T-cell (primary cell): ENCODE results near the gene PABPC1L. TPM values are rescaled to one million over a fixed set of nuclear protein-coding genes. Genes with fewer than 3 reads are reported as not detected.

Source experiments
- ATAC-seq, 4 experiments: fragments of 200-7000 bp in 3 of 4; fragments of 150-1000 bp in 1 of 4; cut with Tn5 transposase; replicated peaks in 1 of 4; 1 replicate in 3 of 4; 2 replicates in 1 of 4; pipeline ENCODE4 v1.10.0; 2021; ENCODE audit warnings: moderate library complexity in 3 of 4, mild to moderate bottlenecking in 2 of 4, moderate number of reproducible peaks in 1 of 4
- CTCF ChIA-PET, 2 donors: fragments of 300-600 bp; sonication (Branson Sonifier 250); formaldehyde crosslinking; loops; one replicate each; lab custom pipeline; 2022; ENCODE audit warnings: antibody characterized with exemption in 2 of 2; lab: Charles Lee
- POLR2A ChIA-PET, 2 donors: fragments of 300-600 bp; sonication (Branson Sonifier 250); formaldehyde crosslinking; loops; one replicate each; lab custom pipeline; 2022; ENCODE audit warnings: antibody characterized with exemption in 2 of 2; lab: Charles Lee
- DNase-seq, 35 experiments: peaks; one replicate each; pipeline versions ENCODE4 v3.0.0 to v3.0.0-alpha.2; 2013 to 2023
- H3K27ac ChIP-seq: one replicate; pipeline ENCODE4 v1.5.1; 2013; ENCODE audit warnings: low read length
- H3K27me3 ChIP-seq, 2 experiments: replicated peaks in 1 of 2; 1 replicate in 1 of 2; 2 replicates in 1 of 2; pipeline versions ENCODE4 v1.6.1 to v1.7.0; 2013; ENCODE audit warnings: low read length in 1 of 2, mixed read lengths in 1 of 2; ENCODE audit not compliant: control insufficient read depth in 2 of 2, insufficient read depth in 2 of 2; ENCODE audit errors: extremely low read depth in 1 of 2
- H3K36me3 ChIP-seq, 2 donors: 1 replicate in 1 of 2; 2 replicates in 1 of 2; pipeline versions ENCODE4 v1.6.1 to v1.7.0; 2013; ENCODE audit warnings: low read length in 1 of 2; ENCODE audit not compliant: control insufficient read depth in 2 of 2, insufficient read depth in 1 of 2; ENCODE audit errors: extremely low read depth in 1 of 2
- H3K4me1 ChIP-seq, 2 experiments: 1 replicate in 1 of 2; 2 replicates in 1 of 2; pipeline versions ENCODE4 v1.6.1 to v1.7.0; 2013; ENCODE audit warnings: low read length in 2 of 2, mixed read lengths in 1 of 2; ENCODE audit not compliant: insufficient read depth in 2 of 2, control insufficient read depth in 1 of 2; ENCODE audit errors: extremely low read depth in 1 of 2
- H3K4me3 ChIP-seq, 2 donors: 1 replicate in 1 of 2; 2 replicates in 1 of 2; pipeline versions ENCODE4 v1.5.1 to v1.7.0; 2013; ENCODE audit warnings: mild to moderate bottlenecking in 2 of 2, low read length in 1 of 2, moderate library complexity in 1 of 2; ENCODE audit not compliant: control insufficient read depth in 1 of 2; ENCODE audit errors: extremely low read depth in 1 of 2
- H3K9me3 ChIP-seq: 2 replicates; pipeline ENCODE4 v1.7.0; 2013
- H3K27ac Mint-ChIP-seq, 2 donors: one replicate each; pipeline ENCODE4 v1.8.0; 2020 to 2021; ENCODE audit warnings: mild to moderate bottlenecking in 2 of 2, mixed read lengths in 2 of 2
- H3K27me3 Mint-ChIP-seq, 2 donors: one replicate each; pipeline ENCODE4 v1.8.0; 2021 to 2022; ENCODE audit warnings: mixed read lengths in 2 of 2
- H3K36me3 Mint-ChIP-seq: one replicate; pipeline ENCODE4 v1.8.0; 2021; ENCODE audit warnings: mixed read lengths
- H3K4me1 Mint-ChIP-seq, 3 donors: one replicate each; pipeline ENCODE4 v1.8.0; 2020 to 2022; ENCODE audit warnings: mixed read lengths in 3 of 3, mild to moderate bottlenecking in 1 of 3
- H3K4me3 Mint-ChIP-seq, 3 donors: one replicate each; pipeline ENCODE4 v1.8.0; 2020 to 2022; ENCODE audit warnings: mild to moderate bottlenecking in 3 of 3, mixed read lengths in 3 of 3, moderate library complexity in 3 of 3
- H3K9me3 Mint-ChIP-seq, 3 donors: one replicate each; pipeline ENCODE4 v1.8.0; 2020 to 2022; ENCODE audit warnings: mixed read lengths in 3 of 3
- WGBS: methylation state at CpG from one replicate; pipeline ENCODE4 v1.1.5; 2013; ENCODE audit warnings: missing lambda C conversion rate; ENCODE audit not compliant: insufficient coverage; 5-methylcytosine and 5-hydroxymethylcytosine counted together
- total RNA-seq, 35 experiments: library from RNA in 6 of 35; stranded (reverse) in 6 of 35; fragments of 120-200 nt in 1 of 35; gene quantifications; one replicate each; pipeline versions ENCODE4 v1.2.1 to v1.2.4 and lab custom pipeline; 2013 to 2026

PABPC1L gene
- total RNA-seq, 5 donors from 2014 or later (not counting 1 experiment from before 2014, with no cell fraction given): 45.6 to 66.2 (median 58.2) TPM

DNA sequence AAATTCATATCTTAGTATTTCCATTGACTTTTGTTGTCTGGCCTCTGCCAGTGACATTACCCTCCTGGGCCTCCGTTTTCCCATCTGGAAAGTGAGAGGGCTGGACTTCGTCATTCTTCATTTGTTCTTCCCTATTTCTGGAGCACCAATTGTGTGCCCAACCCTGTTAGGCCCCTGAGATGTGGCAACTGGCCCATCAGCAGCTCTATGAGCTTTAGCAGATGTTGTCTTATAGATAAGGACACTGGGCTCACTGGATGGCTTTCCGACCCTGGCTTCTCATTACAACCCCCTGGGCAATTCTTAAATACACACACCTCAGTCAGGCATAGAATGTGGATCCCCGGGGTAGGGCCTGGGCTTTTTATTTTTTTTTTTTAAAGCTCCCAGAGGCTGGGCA is 14.7 kb downstream of the PABPC1L start:
- Mint-ChIP-seq H3K4me3 (no peak overlapping the region), H3K4me1 (no peaks in the 10 kb centered on the region), H3K9me3 (no peaks in the 10 kb centered on the region), H3K36me3 (peaks cover 19% of the 10 kb centered on the region), H3K27me3 (no peaks in the 10 kb centered on the region), H3K27ac (no peak overlapping the region)
- Histone ChIP-seq H3K27me3 (no peaks in the 10 kb centered on the region), H3K36me3 (peaks cover 1 to 15% of the 10 kb centered on the region in 2 donors), H3K4me1 (no peaks in the 10 kb centered on the region), H3K27ac (no peak overlapping the region), H3K4me3 (no peak overlapping the region), H3K9me3 (no peaks in the 10 kb centered on the region)
- 97% methylated on average over 4 of the region's 4 CpGs for WGBS
- DNase-seq (no peak), ATAC-seq (no peak)
- ChIA-PET CTCF (no interaction called here), POLR2A (no interaction called here)

DNA sequence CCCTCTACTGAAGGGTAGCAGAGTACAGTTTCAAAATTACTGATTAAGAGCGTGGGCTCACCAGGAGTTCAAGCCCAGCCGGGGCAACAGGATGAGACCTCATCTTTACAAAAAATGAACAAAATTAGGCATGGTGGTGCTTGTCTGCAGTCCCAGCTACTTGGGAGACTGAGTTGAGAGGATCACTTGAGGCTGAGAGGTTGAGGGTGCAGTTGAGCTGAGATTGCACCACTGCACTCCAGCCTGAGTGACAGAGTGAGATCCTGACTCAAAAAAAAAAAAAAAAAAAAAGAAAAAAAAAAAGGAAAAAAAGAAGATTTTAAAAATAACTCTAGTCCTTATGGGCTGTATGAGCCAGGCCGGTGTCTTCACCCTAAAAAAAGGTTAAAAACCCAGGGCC is 18.7 kb downstream of the PABPC1L start:
- H3K27ac Mint-ChIP-seq: no peak overlapping the region
- Histone ChIP-seq H3K4me1 (no peaks in the 10 kb centered on the region), H3K36me3 (peaks cover 2 to 10% of the 10 kb centered on the region in 2 donors), H3K4me3 (no peak overlapping the region), H3K27me3 (no peaks in the 10 kb centered on the region), H3K9me3 (no peaks in the 10 kb centered on the region), H3K27ac (no peak overlapping the region)
- H3K36me3 Mint-ChIP-seq: peaks cover 29% of the 10 kb centered on the region
- no peaks in the 10 kb centered on the region for H3K9me3 Mint-ChIP-seq
- H3K27me3 Mint-ChIP-seq: no peaks in the 10 kb centered on the region
- DNase-seq (no peak), ATAC-seq (no peak)
- no peak overlapping the region for H3K4me3 Mint-ChIP-seq
- POLR2A ChIA-PET: no interaction called here
- H3K4me1 Mint-ChIP-seq: no peaks in the 10 kb centered on the region
- WGBS: no CpG with 5 or more reads among the region's 3 CpGs
- CTCF ChIA-PET: interaction anchor here in 1 of 2 donors (0.7 kb wide), 2 partner anchors 13 to 136 kb away, joined by 4 to 6 read pairs; no protein-coding TSS in a partner anchor

DNA sequence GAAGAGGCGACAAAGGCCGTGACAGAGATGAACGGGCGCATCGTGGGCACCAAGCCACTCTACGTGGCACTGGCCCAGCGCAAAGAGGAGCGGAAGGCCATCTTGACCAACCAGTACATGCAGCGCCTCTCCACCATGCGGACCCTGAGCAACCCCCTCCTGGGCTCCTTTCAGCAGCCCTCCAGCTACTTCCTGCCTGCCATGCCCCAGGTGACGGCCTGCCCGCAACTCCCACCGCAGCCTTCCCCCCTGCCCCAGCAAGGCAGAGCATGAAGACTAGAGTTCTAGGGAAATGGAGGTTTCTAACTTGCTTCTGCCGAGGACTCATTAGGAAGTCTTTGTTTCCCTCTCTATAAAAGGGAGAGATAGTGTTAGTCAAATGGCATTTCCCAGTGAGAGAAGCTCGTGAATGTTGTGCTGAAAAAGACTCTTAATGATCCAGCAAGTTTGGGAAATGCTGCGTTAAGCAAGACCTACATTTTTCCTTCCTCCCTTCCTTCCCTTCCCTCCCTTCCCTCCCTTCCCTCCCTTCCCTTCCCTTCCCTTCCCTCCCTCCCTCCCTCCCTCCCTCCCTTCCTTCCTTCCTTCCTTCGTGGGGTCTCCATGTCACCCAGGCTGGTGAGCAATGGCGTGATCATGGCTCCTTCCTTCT is 20.8 kb downstream of the PABPC1L start:
- Mint-ChIP-seq H3K9me3 (no peaks in the 10 kb centered on the region), H3K4me1 (no peaks in the 10 kb centered on the region), H3K36me3 (peaks cover 23% of the 10 kb centered on the region), H3K4me3 (no peak overlapping the region), H3K27me3 (no peaks in the 10 kb centered on the region), H3K27ac (no peak overlapping the region)
- no peaks in the 10 kb centered on the region for H3K4me1 ChIP-seq
- WGBS: over 99% methylated on average over 11 of the region's 18 CpGs
- no peaks in the 10 kb centered on the region for H3K27me3 ChIP-seq
- ChIA-PET CTCF (no interaction called here), POLR2A (interaction anchor here in 1 of 2 donors (0.6 kb wide), 1 partner anchor 911 kb away, joined by 4 read pairs; no protein-coding TSS in a partner anchor)
- H3K36me3 ChIP-seq: peaks cover 7 to 12% of the 10 kb centered on the region in 2 donors
- DNase-seq (no peak), ATAC-seq (no peak)
- H3K9me3 ChIP-seq: no peaks in the 10 kb centered on the region
- H3K4me3 ChIP-seq: no peak overlapping the region
- H3K27ac ChIP-seq: no peak overlapping the region

DNA sequence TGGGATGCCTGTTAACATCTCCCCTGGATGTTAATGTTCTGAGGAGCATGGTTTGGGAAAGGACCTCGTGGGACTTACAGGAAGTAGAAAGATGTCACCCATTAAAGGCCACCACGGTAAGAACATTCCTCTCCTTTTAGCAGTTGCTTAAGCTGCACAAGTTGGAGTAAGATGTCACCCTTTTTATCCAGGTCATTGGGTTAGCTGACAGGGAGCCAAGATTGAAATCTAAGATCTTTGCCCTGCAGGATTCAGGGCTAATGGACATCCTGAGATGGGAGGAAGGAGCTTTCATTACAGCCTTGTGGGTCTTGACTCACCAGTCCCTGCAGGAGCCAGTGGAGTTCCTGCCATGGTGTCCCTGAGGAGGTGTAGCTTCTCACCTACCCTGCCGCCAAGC is 22.1 kb downstream of the PABPC1L start:
- no peak overlapping the region for H3K4me3 Mint-ChIP-seq
- ChIA-PET POLR2A (no interaction called here), CTCF (interaction anchor here in 1 of 2 donors (0.6 kb wide), 1 partner anchor 53 kb away, joined by 4 read pairs; no protein-coding TSS in a partner anchor)
- Histone ChIP-seq H3K4me1 (no peaks in the 10 kb centered on the region), H3K36me3 (peaks cover 13 to 20% of the 10 kb centered on the region in 2 donors), H3K27ac (no peak overlapping the region), H3K4me3 (no peak overlapping the region), H3K27me3 (no peaks in the 10 kb centered on the region), H3K9me3 (no peaks in the 10 kb centered on the region)
- no peaks in the 10 kb centered on the region for H3K9me3 Mint-ChIP-seq
- no peaks in the 10 kb centered on the region for H3K4me1 Mint-ChIP-seq
- peaks cover 35% of the 10 kb centered on the region for H3K36me3 Mint-ChIP-seq
- ATAC-seq (no peak), DNase-seq (no peak)
- no peak overlapping the region for H3K27ac Mint-ChIP-seq
- WGBS: 100% methylated on average over 1 of the region's 3 CpGs
- no peaks in the 10 kb centered on the region for H3K27me3 Mint-ChIP-seq

DNA sequence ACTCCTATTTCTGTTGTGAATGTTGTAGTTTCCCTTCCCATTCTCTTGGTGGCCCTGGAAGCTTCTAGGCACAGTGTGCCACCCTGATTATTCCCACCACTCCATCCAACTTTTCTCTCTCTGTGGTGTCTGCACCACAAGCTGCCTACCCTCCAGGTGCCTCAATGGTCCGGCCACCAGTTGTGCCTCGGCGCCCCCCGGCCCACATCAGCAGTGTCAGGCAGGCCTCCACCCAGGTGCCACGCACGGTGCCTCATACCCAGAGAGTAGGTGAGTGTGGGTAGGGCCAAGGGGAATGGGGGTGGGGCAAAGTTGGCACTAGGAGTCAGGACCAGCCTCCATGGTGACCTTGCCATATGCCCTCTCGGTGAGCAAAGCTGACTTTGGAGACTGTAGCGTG is 23.1 kb downstream of the PABPC1L start:
- H3K4me1 ChIP-seq: no peaks in the 10 kb centered on the region
- Mint-ChIP-seq H3K27ac (no peak overlapping the region), H3K9me3 (no peaks in the 10 kb centered on the region), H3K27me3 (no peaks in the 10 kb centered on the region), H3K36me3 (peaks cover 38% of the 10 kb centered on the region), H3K4me3 (no peak overlapping the region), H3K4me1 (no peaks in the 10 kb centered on the region)
- H3K9me3 ChIP-seq: no peaks in the 10 kb centered on the region
- WGBS: 98% methylated on average over 7 of the region's 8 CpGs
- CTCF ChIA-PET: interaction anchor here in 1 of 2 donors (0.6 kb wide), 1 partner anchor 26 kb away, joined by 4 read pairs; no protein-coding TSS in a partner anchor
- ATAC-seq: no peak
- POLR2A ChIA-PET: no interaction called here
- H3K27me3 ChIP-seq: no peaks in the 10 kb centered on the region
- no peak overlapping the region for H3K4me3 ChIP-seq
- DNase-seq: no peak
- peaks cover 16 to 25% of the 10 kb centered on the region in 2 donors for H3K36me3 ChIP-seq
- H3K27ac ChIP-seq: no peak overlapping the region

DNA sequence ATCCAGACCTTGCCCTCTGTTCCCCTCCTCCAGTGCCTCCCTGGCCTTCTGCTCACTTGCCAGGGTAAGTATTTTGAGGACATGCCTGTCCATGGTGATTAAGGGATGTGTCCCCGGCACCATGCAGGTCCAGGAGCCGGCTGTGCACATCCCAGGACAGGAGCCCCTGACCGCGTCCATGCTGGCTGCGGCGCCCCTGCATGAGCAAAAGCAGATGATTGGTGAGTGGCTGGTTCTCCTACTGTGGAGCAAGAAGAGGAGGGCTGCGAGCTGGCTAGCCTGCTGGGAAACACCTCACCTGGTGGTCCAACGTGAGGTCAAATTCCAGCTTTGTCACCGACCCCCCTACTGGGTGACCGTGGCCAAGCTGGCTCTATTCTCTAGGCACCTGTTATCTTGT is 26.6 kb downstream of the PABPC1L start:
- Histone ChIP-seq H3K27ac (no peak overlapping the region), H3K9me3 (no peaks in the 10 kb centered on the region), H3K27me3 (no peaks in the 10 kb centered on the region), H3K4me1 (no peaks in the 10 kb centered on the region), H3K36me3 (peaks cover 16 to 41% of the 10 kb centered on the region in 2 donors), H3K4me3 (no peak overlapping the region)
- no peak for ATAC-seq
- Mint-ChIP-seq H3K27ac (no peak overlapping the region), H3K4me3 (no peak overlapping the region), H3K9me3 (no peaks in the 10 kb centered on the region), H3K27me3 (no peaks in the 10 kb centered on the region), H3K4me1 (no peaks in the 10 kb centered on the region), H3K36me3 (peaks cover 50% of the 10 kb centered on the region)
- ChIA-PET POLR2A (interaction anchor here in 1 of 2 donors (0.6 kb wide), 1 partner anchor 22 kb away, joined by 3 read pairs; no protein-coding TSS in a partner anchor), CTCF (interaction anchor here in 1 of 2 donors (1.5 kb wide), 1 partner anchor 16 kb away, joined by 6 read pairs; no protein-coding TSS in a partner anchor)
- 98% methylated on average over 10 of the region's 10 CpGs for WGBS
- no peak for DNase-seq
